OCI-LY1 (cell line): ENCODE results near the gene MMAB.

Source experiments
- H2AFZ ChIP-seq: fragments of 200-600 bp; sonication (generic), shearing (Covaris generic); 2 replicates; pipeline ENCODE4 v1.6.0; 2014; ENCODE audit warnings: antibody characterized with exemption, mild to moderate bottlenecking, low read length
- H3F3A ChIP-seq: fragments of 200-600 bp; sonication (generic), shearing (Covaris generic); 2 replicates; pipeline ENCODE4 v1.6.0; 2014; ENCODE audit warnings: mild to moderate bottlenecking, antibody characterized with exemption, low read length, moderate library complexity; ENCODE audit not compliant: insufficient read depth
- H3K27ac ChIP-seq: fragments of 200-600 bp; sonication (generic); 2 replicates; pipeline ENCODE4 v1.5.1; 2014; ENCODE audit warnings: low read length, mixed run types, mild to moderate bottlenecking, low read depth; ENCODE audit not compliant: poor library complexity, severe bottlenecking
- H3K27me3 ChIP-seq: fragments of 200-600 bp; sonication (generic); 2 replicates; pipeline ENCODE4 v1.6.0; 2014; ENCODE audit warnings: antibody characterized with exemption, mild to moderate bottlenecking, low read length, moderate library complexity; ENCODE audit not compliant: insufficient read depth
- H3K36me3 ChIP-seq: fragments of 200-600 bp; sonication (generic); 2 replicates; pipeline ENCODE4 v1.6.1; 2014; ENCODE audit warnings: mild to moderate bottlenecking, antibody characterized with exemption, low read length, moderate library complexity, mixed read lengths; ENCODE audit not compliant: insufficient read depth
- H3K4me1 ChIP-seq: fragments of 200-600 bp; sonication (generic); 2 replicates; pipeline ENCODE4 v1.5.1; 2014; ENCODE audit warnings: mild to moderate bottlenecking, low read length, moderate library complexity; ENCODE audit not compliant: insufficient read depth, severe bottlenecking
- H3K4me2 ChIP-seq: fragments of 200-600 bp; sonication (generic), shearing (Covaris generic); 2 replicates; pipeline ENCODE4 v1.6.1; 2014; ENCODE audit warnings: low read length
- H3K4me3 ChIP-seq: fragments of 200-600 bp; sonication (generic); 2 replicates; pipeline ENCODE4 v1.5.1; 2014; ENCODE audit warnings: low read length, low read depth, mild to moderate bottlenecking, mixed read lengths; ENCODE audit not compliant: poor library complexity, severe bottlenecking
- H3K79me2 ChIP-seq: fragments of 200-600 bp; shearing (Covaris generic); 2 replicates; pipeline ENCODE4 v1.6.1; 2016; ENCODE audit warnings: mixed run types, low read length, mixed read lengths; ENCODE audit not compliant: insufficient read depth
- H3K9ac ChIP-seq: fragments of 200-600 bp; sonication (generic), shearing (Covaris generic); 2 replicates; pipeline ENCODE4 v1.6.1; 2014; ENCODE audit warnings: mild to moderate bottlenecking, low read length, mixed read lengths
- H3K9me2 ChIP-seq: fragments of 200-600 bp; sonication (generic), shearing (Covaris generic); 2 replicates; pipeline ENCODE4 v1.6.1; 2014; ENCODE audit warnings: low read depth, mild to moderate bottlenecking, low read length, mixed read lengths
- H3K9me3 ChIP-seq: fragments of 200-600 bp; shearing (Covaris generic); 2 replicates; pipeline ENCODE4 v1.6.1; 2014; ENCODE audit warnings: low read length, mixed read lengths
- H4K20me1 ChIP-seq: fragments of 200-600 bp; sonication (generic), shearing (Covaris generic); 2 replicates; pipeline ENCODE4 v1.6.0; 2016; ENCODE audit warnings: mild to moderate bottlenecking, low read length; ENCODE audit not compliant: insufficient read depth
- EZH2 ChIP-seq: fragments of 200-600 bp; sonication (generic), shearing (Covaris generic); IDR thresholded peaks from 2 replicates; pipeline ENCODE4 v1.8.0; 2017; ENCODE audit warnings: borderline replicate concordance, mixed run types, mild to moderate bottlenecking, antibody characterized with exemption, low read length, moderate library complexity, mixed read lengths
- TF ChIP-seq, protein P1 (sequence below): fragments of 200-600 bp; sonication (generic), shearing (Covaris generic); IDR thresholded peaks from 2 replicates; pipeline ENCODE4 v1.5.1; 2017; ENCODE audit warnings: mild to moderate bottlenecking, antibody characterized with exemption, low read length, moderate library complexity, mixed read lengths

The MMAB gene

DNA sequence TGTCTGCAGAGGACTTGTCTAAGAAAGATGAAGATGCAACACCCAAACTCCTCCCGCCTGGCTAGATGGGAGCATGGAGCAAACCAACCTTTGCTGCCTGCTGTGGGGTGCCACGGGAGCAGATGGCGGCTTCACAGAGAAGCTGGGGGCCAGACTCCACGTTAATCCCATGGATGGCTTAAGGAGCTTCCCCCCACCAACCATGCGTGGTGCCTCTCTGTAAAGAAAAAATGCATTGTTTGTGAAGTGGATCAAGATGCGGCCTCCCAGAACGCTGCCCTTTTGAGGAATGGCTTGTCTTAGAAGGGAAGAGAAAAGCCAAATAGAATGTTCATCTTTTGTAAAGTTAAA lies 15.9 kb upstream of the MMAB start:
- no peaks in the 10 kb centered on the region for H3K9me3 ChIP-seq
- no peak overlapping the region for H3K4me2 ChIP-seq
- H3K4me1 ChIP-seq, result no peaks in the 10 kb centered on the region
- no peaks in the 10 kb centered on the region for H4K20me1 ChIP-seq
- no peaks in the 10 kb centered on the region for H3F3A ChIP-seq
- no peaks in the 10 kb centered on the region for H3K79me2 ChIP-seq
- no peaks in the 10 kb centered on the region for H3K27me3 ChIP-seq
- no peaks in the 10 kb centered on the region for H3K9me2 ChIP-seq
- H3K9ac ChIP-seq, result no peak overlapping the region
- TF ChIP-seq, protein P1, sequence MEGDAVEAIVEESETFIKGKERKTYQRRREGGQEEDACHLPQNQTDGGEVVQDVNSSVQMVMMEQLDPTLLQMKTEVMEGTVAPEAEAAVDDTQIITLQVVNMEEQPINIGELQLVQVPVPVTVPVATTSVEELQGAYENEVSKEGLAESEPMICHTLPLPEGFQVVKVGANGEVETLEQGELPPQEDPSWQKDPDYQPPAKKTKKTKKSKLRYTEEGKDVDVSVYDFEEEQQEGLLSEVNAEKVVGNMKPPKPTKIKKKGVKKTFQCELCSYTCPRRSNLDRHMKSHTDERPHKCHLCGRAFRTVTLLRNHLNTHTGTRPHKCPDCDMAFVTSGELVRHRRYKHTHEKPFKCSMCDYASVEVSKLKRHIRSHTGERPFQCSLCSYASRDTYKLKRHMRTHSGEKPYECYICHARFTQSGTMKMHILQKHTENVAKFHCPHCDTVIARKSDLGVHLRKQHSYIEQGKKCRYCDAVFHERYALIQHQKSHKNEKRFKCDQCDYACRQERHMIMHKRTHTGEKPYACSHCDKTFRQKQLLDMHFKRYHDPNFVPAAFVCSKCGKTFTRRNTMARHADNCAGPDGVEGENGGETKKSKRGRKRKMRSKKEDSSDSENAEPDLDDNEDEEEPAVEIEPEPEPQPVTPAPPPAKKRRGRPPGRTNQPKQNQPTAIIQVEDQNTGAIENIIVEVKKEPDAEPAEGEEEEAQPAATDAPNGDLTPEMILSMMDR, result no peak
- no peak for TF ChIP-seq EZH2
- H3K36me3 ChIP-seq, result peaks cover 5% of the 10 kb centered on the region; the same call in 1 of the 2 replicates
- H3K4me3 ChIP-seq, result no peak overlapping the region
- H2AFZ ChIP-seq, result no peak overlapping the region
- H3K27ac ChIP-seq, result no peak overlapping the region

DNA sequence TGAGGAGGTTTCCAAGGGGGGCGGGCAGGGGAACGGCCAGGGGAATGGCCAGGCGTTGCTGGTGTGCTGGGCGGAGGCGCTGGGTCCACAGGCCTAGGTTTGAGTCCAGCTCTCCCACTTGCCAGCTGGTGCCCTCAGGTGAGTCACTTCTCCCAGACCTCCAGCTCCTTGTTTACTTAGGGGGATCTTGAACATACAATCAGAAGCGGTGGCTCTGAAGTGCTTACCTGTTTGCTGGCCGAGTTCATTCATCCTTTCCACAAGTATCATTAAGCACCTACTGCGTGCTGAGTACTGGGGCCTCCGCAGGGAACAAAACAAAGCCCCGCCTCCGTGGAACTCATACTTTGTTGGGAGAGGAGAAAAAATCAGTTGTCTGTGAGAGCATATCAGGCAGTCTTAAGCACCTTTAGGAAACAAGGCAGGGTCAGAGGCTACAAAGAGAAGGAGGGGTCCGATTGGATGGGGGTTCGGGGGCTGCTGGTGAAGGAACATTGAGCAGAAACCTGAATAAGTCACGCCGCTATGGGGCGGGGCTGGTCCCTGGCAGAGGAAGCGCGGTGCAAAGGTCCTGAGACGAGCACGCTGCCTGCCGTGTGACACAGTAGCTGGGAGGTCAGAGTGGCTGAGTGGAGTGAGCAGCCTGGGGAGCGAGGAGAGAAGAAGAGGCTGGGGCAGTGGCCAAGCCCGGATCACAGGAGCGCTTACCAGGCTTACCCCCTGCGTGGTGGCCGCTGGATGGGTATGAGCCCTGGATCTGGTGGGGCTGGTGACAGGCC lies 15.3 kb upstream of the MMAB start:
- H3K27ac ChIP-seq, result no peak overlapping the region
- H3K79me2 ChIP-seq, result no peaks in the 10 kb centered on the region
- H3K4me1 ChIP-seq, result no peaks in the 10 kb centered on the region
- no peak overlapping the region for H3K9ac ChIP-seq
- no peaks in the 10 kb centered on the region for H3F3A ChIP-seq
- H2AFZ ChIP-seq, result no peak overlapping the region
- no peaks in the 10 kb centered on the region for H3K27me3 ChIP-seq
- H3K4me3 ChIP-seq, result no peak overlapping the region
- H3K4me2 ChIP-seq, result no peak overlapping the region
- no peaks in the 10 kb centered on the region for H3K9me3 ChIP-seq
- H4K20me1 ChIP-seq, result no peaks in the 10 kb centered on the region
- no peaks in the 10 kb centered on the region for H3K9me2 ChIP-seq
- H3K36me3 ChIP-seq, result peaks cover 10% of the 10 kb centered on the region; the same call in 1 of the 2 replicates
- no peak for TF ChIP-seq EZH2
- TF ChIP-seq, protein P1, result no peak

DNA sequence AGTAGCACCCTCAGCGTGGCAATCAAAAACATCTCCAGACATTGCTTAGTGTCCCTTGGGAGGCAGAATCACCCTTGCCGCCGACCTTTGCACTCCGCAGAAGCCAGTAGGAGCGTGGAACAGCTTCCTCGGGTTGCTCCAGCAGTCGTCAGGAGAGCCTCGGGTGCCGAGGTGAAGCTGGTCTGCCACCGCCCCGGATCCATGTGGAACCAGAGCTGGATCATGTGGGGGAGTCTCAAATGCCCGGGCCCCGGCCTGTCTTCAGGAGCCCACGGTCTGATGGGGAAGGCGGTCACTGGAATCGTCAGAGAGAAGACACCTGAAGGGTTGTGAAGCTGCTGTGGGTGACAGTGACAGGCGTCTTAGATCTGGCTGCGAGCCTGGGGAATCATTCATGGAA lies 14.6 kb upstream of the MMAB start:
- peaks cover 10% of the 10 kb centered on the region; the same call in 1 of the 2 replicates for H3K36me3 ChIP-seq
- no peak overlapping the region for H3K4me2 ChIP-seq
- no peaks in the 10 kb centered on the region for H3K27me3 ChIP-seq
- no peaks in the 10 kb centered on the region for H3K9me3 ChIP-seq
- H3K4me3 ChIP-seq, result no peak overlapping the region
- H3K27ac ChIP-seq, result no peak overlapping the region
- H3K4me1 ChIP-seq, result no peaks in the 10 kb centered on the region
- no peaks in the 10 kb centered on the region for H3F3A ChIP-seq
- H3K79me2 ChIP-seq, result no peaks in the 10 kb centered on the region
- TF ChIP-seq, protein P1, result no peak
- no peak for TF ChIP-seq EZH2
- no peak overlapping the region for H3K9ac ChIP-seq
- no peak overlapping the region for H2AFZ ChIP-seq
- H3K9me2 ChIP-seq, result no peaks in the 10 kb centered on the region
- no peaks in the 10 kb centered on the region for H4K20me1 ChIP-seq
